Ovary (tissue), 9 donors: ENCODE measurements around the gene SLC22A13. TPM values are rescaled to one million over a fixed set of nuclear protein-coding genes. Genes with fewer than 3 reads are reported as not detected.

Experiments used
- DNase-seq, 5 donors: peaks; one replicate each; pipeline ENCODE4 v3.0.0-alpha.2; 2019 to 2020
- H3K27ac ChIP-seq, 2 donors: fragments of 200-600 bp; one replicate each; pipeline versions ENCODE4 v1.5.1 to v1.8.0; 2019 to 2022
- H3K27me3 ChIP-seq: fragments of 200-600 bp; one replicate; pipeline ENCODE4 v1.8.0; 2022
- H3K36me3 ChIP-seq: fragments of 200-600 bp; sonication (generic); one replicate; pipeline ENCODE4 v1.5.1; 2019
- H3K4me1 ChIP-seq: one replicate; pipeline ENCODE4 v1.8.1; 2013; ENCODE audit warnings: mild to moderate bottlenecking, moderate library complexity; ENCODE audit not compliant: insufficient read depth
- H3K4me3 ChIP-seq: fragments of 200-600 bp; sonication (generic); one replicate; pipeline ENCODE4 v1.5.1; 2017
- H3K9me3 ChIP-seq, 2 donors: fragments of 200-600 bp in 1 of 2; sonication (generic) in 1 of 2; one replicate each; pipeline versions ENCODE4 v1.5.1 to v1.8.1; 2013 to 2019; ENCODE audit warnings: mild to moderate bottlenecking in 1 of 2, moderate library complexity in 1 of 2
- CTCF ChIP-seq, 3 donors: fragments of 450-650 bp in 2 of 3; fragments of 200-600 bp in 1 of 3; IDR thresholded peaks; one replicate each; pipeline versions ENCODE4 v1.5.1 to v1.8.0; 2016 to 2022; ENCODE audit warnings: antibody characterized with exemption in 3 of 3, mild to moderate bottlenecking in 1 of 3
- EP300 ChIP-seq: sonication (generic); formaldehyde crosslinking; IDR thresholded peaks from one replicate; pipeline ENCODE4 v1.6.1; 2017; ENCODE audit warnings: antibody characterized with exemption
- POLR2A ChIP-seq: fragments of 450-650 bp; IDR thresholded peaks from one replicate; pipeline ENCODE4 v1.6.1; 2017; ENCODE audit warnings: antibody characterized with exemption, mild to moderate bottlenecking, moderate library complexity
- WGBS, 3 donors: extraction: QIAGEN DNeasy Blood & Tissue Kit in 1 of 3; methylation state at CpG; one replicate each; pipeline versions ENCODE4 v1.1.5 to v1.1.7; 2013 to 2017; 5-methylcytosine and 5-hydroxymethylcytosine counted together
- intact Hi-C, 4 donors: fragments of 100-400 bp; cut with DNase I; formaldehyde crosslinking; loops; one replicate each; pipeline versions ENCODE4 v1.11.0 to v1.15.1; 2022 to 2023
- polyA plus RNA-seq, 2 donors: library from polyadenylated mRNA; stranded (reverse); fragments of 200-250 nt in 1 of 2; fragments of 350-450 nt in 1 of 2; fragmentation: Illumina TruSeq in 1 of 2; extraction: RNeasy Lipid Tissue Mini Kit (QIAGEN cat#74804) in 1 of 2; gene quantifications; one replicate each; pipeline ENCODE4 v1.2.3, GENCODE V29; 2013 to 2014
- total RNA-seq, 7 donors: library from RNA; depleted of rRNA in 2 of 7; stranded (reverse); fragments of >200 nt in 2 of 7; fragmentation: NEBNext Ultra II Directional in 3 of 7; extraction: Animal tissue kit (Norgen Biotek cat#: 25700) in 3 of 7; gene quantifications; one replicate each; pipeline versions ENCODE4 v1.1.0 to v1.2.4, GENCODE V29; 2016 to 2023
- donor health status: DM: no; HTN: no; CAD: no; lungs with moderate emphysema.
- donor health status: DM: no; HTN: no; CAD: no.
- donor health status: Bipolar disorder and iron deficiency.
- donor health status: DM: yes; HTN: yes; CAD: no.
- donor health status: DM: no; HTN: no; CAD: no.
- donor health status: DM: yes; HTN: yes; CAD: no.

SLC22A13 gene
- total and polyA plus RNA-seq, 9 donors, result 0.12 to 0.46 (median 0.18) TPM; not detected in 4

GRCh38 chr3:38245930-38246329 lies 19.7 kb upstream of the SLC22A13 start:
- no peak for DNase-seq

GRCh38 chr3:38247366-38248035 lies 18.1 kb upstream of the SLC22A13 start:
- no peak for DNase-seq
- intact Hi-C loops, result no loop called here

More at GRCh38 chr3:38245930-38246329, 19.7 kb upstream of the SLC22A13 start:
- Histone ChIP-seq H3K27ac (no peak overlapping the region), H3K9me3 (no peaks in the 10 kb centered on the region), H3K27me3 (peaks cover 2% of the 10 kb centered on the region), H3K36me3 (no peaks in the 10 kb centered on the region), H3K4me3 (no peak overlapping the region), H3K4me1 (no peaks in the 10 kb centered on the region)
- intact Hi-C loops, result no loop called here
- 91 to 92% (median 91%) methylated on average over 4 of the region's 4 CpGs for WGBS, 3 donors
- no peak for TF ChIP-seq EP300
- no peak for TF ChIP-seq POLR2A
- TF ChIP-seq CTCF (IDR thresholded peaks at IDR 0.05), result no peak

GRCh38 chr3:38250198-38250597 lies 15.4 kb upstream of the SLC22A13 start:
- intact Hi-C loops, result no loop called here
- no peak for DNase-seq
- Histone ChIP-seq H3K4me3 (no peak overlapping the region), H3K9me3 (no peaks in the 10 kb centered on the region), H3K27me3 (no peaks in the 10 kb centered on the region), H3K27ac (no peak overlapping the region), H3K36me3 (no peaks in the 10 kb centered on the region), H3K4me1 (no peaks in the 10 kb centered on the region)
- TF ChIP-seq EP300 (no peak), CTCF (IDR thresholded peaks at IDR 0.05) (no peak), POLR2A (no peak)
- WGBS, 3 donors, result 64 to 74% (median 66%) methylated on average over 2 of the region's 2 CpGs

More at GRCh38 chr3:38247366-38248035, 18.1 kb upstream of the SLC22A13 start:
- Histone ChIP-seq H3K4me3 (no peak overlapping the region), H3K36me3 (no peaks in the 10 kb centered on the region), H3K4me1 (no peaks in the 10 kb centered on the region), H3K27me3 (no peaks in the 10 kb centered on the region), H3K27ac (no peak overlapping the region), H3K9me3 (no peaks in the 10 kb centered on the region)
- no peak for TF ChIP-seq POLR2A
- TF ChIP-seq EP300, result no peak
- no peak for TF ChIP-seq CTCF (IDR thresholded peaks at IDR 0.05)

GRCh38 chr3:38251197-38251596 lies 14.4 kb upstream of the SLC22A13 start:
- no peak for TF ChIP-seq EP300
- no peak for TF ChIP-seq POLR2A
- TF ChIP-seq CTCF (IDR thresholded peaks at IDR 0.05), result no peak
- intact Hi-C loops, result no loop called here
- Histone ChIP-seq H3K4me1 (no peaks in the 10 kb centered on the region), H3K27ac (no peak overlapping the region), H3K27me3 (no peaks in the 10 kb centered on the region), H3K36me3 (no peaks in the 10 kb centered on the region), H3K9me3 (no peaks in the 10 kb centered on the region), H3K4me3 (no peak overlapping the region)
- 86 to 96% (median 94%) methylated on average over 4 of the region's 4 CpGs for WGBS, 3 donors
- no peak for DNase-seq
